Measurements from ENCODE around the gene IGF2R.

Gene IGF2R

DNA sequence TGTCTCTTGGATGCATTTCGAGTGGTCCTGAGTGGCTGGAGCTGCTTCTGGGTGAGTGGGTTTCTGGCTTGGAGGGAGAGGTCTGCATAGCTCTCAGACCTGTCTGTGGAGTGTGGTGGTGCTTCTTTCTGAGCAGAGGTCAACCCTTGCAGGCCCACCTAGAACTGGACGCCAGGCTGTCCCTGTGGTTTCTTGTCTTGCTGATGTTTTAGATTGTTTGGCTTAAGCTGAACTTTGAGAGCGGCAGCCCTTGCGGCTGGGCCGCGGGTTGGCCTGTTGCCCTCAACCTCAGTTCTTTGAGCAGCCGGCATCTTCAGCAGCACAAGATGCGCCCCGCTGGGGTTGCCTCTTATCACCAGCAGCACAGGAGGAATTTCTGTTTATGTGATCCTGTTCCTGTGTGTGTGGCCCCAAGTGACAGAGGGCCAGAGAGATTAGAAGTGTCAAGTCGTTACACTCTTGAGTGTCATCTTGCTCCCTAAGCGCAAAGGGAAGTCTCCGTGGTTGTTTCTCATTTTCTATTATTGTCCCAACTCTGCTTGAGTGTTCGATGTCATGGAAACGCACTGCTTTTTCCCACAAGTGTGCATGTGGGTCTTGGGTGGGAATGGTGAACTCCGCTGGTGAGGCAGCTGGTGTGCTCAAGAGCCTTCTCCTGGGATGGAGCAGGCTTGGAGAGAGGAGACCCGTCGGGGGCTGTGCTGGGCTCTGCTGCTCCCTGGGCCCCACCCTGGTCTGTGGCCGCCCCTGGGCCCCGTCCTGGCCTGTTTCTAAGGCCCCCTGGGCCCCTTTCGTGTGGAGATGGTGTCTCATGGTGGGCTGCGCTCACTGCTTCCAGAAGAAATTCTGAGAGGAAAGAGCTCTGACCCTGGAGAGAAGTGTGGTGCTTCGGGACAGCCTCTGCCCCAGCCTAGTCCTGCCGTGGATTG, 132.7 kb downstream of the IGF2R start:
- H3K36me3 ChIP-seq (ENCODE audit: control insufficient read depth, insufficient read depth, low read length) = peaks cover 39% of the 10 kb centered on the region
- H3K4me3 ChIP-seq (ENCODE audit: insufficient read depth, low read depth, low read length, poor library complexity, severe bottlenecking) = no peak overlapping the region
- no peak for DNase-seq
- H3K27me3 ChIP-seq (replicated peaks; ENCODE audit: control insufficient read depth, insufficient read depth, low read length, poor library complexity, severe bottlenecking) = no peaks in the 10 kb centered on the region
- no peaks in the 10 kb centered on the region for H3K9me3 ChIP-seq (ENCODE audit: control insufficient read depth, low read length)
- no peak overlapping the region for H3K27ac ChIP-seq (ENCODE audit: insufficient read depth, low read length, poor library complexity, severe bottlenecking)
- no peaks in the 10 kb centered on the region for H3K4me1 ChIP-seq (ENCODE audit: control insufficient read depth, insufficient read depth, low read length, poor library complexity, severe bottlenecking)

DNA sequence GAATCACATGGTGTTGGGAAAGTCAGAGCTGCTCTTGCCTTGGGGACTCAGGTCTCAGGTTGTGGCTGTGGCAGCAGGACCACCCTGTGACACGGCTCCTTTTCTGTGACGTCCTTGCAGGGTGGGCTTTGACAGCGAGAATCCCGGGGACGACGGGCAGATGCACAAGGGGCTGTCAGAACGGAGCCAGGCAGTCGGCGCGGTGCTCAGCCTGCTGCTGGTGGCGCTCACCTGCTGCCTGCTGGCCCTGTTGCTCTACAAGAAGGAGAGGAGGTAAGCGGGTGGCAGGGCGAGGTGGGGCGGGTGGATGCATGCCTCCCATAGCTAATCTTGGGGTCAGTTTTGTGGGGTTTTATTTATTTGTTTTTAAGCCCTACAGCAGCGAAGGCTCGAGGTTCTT, 133.5 kb downstream of the IGF2R start:
- H3K27ac ChIP-seq (ENCODE audit: insufficient read depth, low read length, poor library complexity, severe bottlenecking) = no peak overlapping the region
- no peaks in the 10 kb centered on the region for H3K4me1 ChIP-seq (ENCODE audit: control insufficient read depth, insufficient read depth, low read length, poor library complexity, severe bottlenecking)
- no peak overlapping the region for H3K4me3 ChIP-seq (ENCODE audit: insufficient read depth, low read depth, low read length, poor library complexity, severe bottlenecking)
- no peaks in the 10 kb centered on the region for H3K27me3 ChIP-seq (replicated peaks; ENCODE audit: control insufficient read depth, insufficient read depth, low read length, poor library complexity, severe bottlenecking)
- no peak for DNase-seq
- H3K9me3 ChIP-seq (ENCODE audit: control insufficient read depth, low read length) = no peaks in the 10 kb centered on the region
- H3K36me3 ChIP-seq (ENCODE audit: control insufficient read depth, insufficient read depth, low read length) = peaks cover 36% of the 10 kb centered on the region

DNA sequence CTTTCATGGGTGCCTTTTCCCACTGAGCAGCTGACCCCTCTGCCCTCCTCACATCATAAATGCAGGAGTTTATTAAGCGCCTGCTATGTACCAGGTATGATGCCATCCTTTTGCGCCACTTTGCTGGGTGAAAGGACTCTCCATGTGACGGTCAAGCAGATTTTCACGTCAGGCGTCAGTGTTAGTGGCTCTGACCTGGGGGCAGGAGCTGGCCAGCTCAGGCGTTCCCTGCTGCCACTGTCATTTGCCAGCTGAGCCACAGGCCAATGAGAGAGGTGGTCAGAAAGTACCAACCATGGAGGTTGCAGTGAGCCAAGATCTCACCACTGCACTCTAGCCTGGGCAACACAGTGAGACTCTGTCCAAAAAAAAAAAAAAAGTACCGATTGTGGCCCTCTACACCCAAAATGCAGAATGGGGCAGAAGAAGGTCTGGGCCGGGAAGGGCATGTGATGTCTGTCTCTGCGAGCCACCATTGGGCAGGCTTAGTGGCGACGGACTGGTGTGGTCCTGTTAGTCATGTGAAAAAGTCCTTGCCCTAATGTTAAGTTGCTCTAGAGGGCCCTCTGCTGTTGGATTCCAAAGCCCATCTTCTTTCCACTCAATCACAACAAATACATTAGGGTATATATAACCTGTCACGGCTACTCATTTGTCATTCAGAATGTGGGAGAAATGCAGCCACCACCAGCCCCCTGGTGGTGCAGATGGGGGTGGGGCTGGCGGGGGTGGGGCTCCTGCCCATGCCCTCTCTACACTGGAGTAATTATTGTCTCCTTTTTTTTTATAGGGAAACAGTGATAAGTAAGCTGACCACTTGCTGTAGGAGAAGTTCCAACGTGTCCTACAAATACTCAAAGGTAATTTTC, 134.3 kb downstream of the IGF2R start:
- H3K36me3 ChIP-seq (ENCODE audit: control insufficient read depth, insufficient read depth, low read length) = peaks cover 33% of the 10 kb centered on the region
- no peak for DNase-seq
- H3K27me3 ChIP-seq (replicated peaks; ENCODE audit: control insufficient read depth, insufficient read depth, low read length, poor library complexity, severe bottlenecking) = no peaks in the 10 kb centered on the region

DNA sequence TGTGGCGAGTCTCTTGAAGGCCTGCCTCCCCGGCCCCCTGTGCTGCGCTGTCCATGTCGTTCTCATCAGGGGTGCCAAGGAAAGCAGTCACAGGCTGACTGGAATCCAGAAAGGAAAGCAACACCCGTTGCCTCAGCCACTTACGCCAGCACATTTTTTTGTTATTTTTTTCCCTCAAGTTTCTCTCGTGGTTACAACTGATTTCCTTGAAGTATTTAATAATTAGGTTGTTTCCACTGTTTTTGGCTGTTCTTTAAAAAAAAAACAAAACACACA, 134.9 kb downstream of the IGF2R start:
- H3K36me3 ChIP-seq (ENCODE audit: control insufficient read depth, insufficient read depth, low read length) = peaks cover 33% of the 10 kb centered on the region
- H3K4me1 ChIP-seq (ENCODE audit: control insufficient read depth, insufficient read depth, low read length, poor library complexity, severe bottlenecking) = no peaks in the 10 kb centered on the region

More for the DNA sequence above, 134.3 kb downstream of the IGF2R start:
- Histone ChIP-seq H3K4me1 (ENCODE audit: control insufficient read depth, insufficient read depth, low read length, poor library complexity, severe bottlenecking) (no peaks in the 10 kb centered on the region), H3K4me3 (ENCODE audit: insufficient read depth, low read depth, low read length, poor library complexity, severe bottlenecking) (no peak overlapping the region), H3K27ac (ENCODE audit: insufficient read depth, low read length, poor library complexity, severe bottlenecking) (no peak overlapping the region), H3K9me3 (ENCODE audit: control insufficient read depth, low read length) (no peaks in the 10 kb centered on the region)

DNA sequence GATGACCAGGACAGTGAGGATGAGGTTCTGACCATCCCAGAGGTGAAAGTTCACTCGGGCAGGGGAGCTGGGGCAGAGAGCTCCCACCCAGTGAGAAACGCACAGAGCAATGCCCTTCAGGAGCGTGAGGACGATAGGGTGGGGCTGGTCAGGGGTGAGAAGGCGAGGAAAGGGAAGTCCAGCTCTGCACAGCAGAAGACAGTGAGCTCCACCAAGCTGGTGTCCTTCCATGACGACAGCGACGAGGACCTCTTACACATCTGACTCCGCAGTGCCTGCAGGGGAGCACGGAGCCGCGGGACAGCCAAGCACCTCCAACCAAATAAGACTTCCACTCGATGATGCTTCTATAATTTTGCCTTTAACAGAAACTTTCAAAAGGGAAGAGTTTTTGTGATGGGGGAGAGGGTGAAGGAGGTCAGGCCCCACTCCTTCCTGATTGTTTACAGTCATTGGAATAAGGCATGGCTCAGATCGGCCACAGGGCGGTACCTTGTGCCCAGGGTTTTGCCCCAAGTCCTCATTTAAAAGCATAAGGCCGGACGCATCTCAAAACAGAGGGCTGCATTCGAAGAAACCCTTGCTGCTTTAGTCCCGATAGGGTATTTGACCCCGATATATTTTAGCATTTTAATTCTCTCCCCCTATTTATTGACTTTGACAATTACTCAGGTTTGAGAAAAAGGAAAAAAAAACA, 136.1 kb downstream of the IGF2R start:
- Histone ChIP-seq H3K27me3 (replicated peaks; ENCODE audit: control insufficient read depth, insufficient read depth, low read length, poor library complexity, severe bottlenecking) (no peaks in the 10 kb centered on the region), H3K36me3 (ENCODE audit: control insufficient read depth, insufficient read depth, low read length) (peaks cover 33% of the 10 kb centered on the region), H3K27ac (ENCODE audit: insufficient read depth, low read length, poor library complexity, severe bottlenecking) (no peak overlapping the region), H3K4me1 (ENCODE audit: control insufficient read depth, insufficient read depth, low read length, poor library complexity, severe bottlenecking) (no peaks in the 10 kb centered on the region), H3K4me3 (ENCODE audit: insufficient read depth, low read depth, low read length, poor library complexity, severe bottlenecking) (no peak overlapping the region), H3K9me3 (ENCODE audit: control insufficient read depth, low read length) (no peaks in the 10 kb centered on the region)
- no peak for DNase-seq

More for the DNA sequence above, 134.9 kb downstream of the IGF2R start:
- Histone ChIP-seq H3K27me3 (replicated peaks; ENCODE audit: control insufficient read depth, insufficient read depth, low read length, poor library complexity, severe bottlenecking) (no peaks in the 10 kb centered on the region), H3K4me3 (ENCODE audit: insufficient read depth, low read depth, low read length, poor library complexity, severe bottlenecking) (no peak overlapping the region), H3K27ac (ENCODE audit: insufficient read depth, low read length, poor library complexity, severe bottlenecking) (no peak overlapping the region), H3K9me3 (ENCODE audit: control insufficient read depth, low read length) (no peaks in the 10 kb centered on the region)
- DNase-seq = no peak

DNA sequence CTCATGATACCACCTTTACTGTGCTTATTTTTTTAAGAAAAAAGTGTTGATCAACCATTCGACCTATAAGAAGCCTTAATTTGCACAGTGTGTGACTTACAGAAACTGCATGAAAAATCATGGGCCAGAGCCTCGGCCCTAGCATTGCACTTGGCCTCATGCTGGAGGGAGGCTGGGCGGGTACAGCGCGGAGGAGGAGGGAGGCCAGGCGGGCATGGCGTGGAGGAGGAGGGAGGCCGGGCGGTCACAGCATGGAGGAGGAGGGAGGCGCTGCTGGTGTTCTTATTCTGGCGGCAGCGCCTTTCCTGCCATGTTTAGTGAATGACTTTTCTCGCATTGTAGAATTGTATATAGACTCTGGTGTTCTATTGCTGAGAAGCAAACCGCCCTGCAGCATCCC, 137.1 kb downstream of the IGF2R start:
- Histone ChIP-seq H3K36me3 (ENCODE audit: control insufficient read depth, insufficient read depth, low read length) (peaks cover 33% of the 10 kb centered on the region), H3K9me3 (ENCODE audit: control insufficient read depth, low read length) (no peaks in the 10 kb centered on the region), H3K4me1 (ENCODE audit: control insufficient read depth, insufficient read depth, low read length, poor library complexity, severe bottlenecking) (no peaks in the 10 kb centered on the region), H3K27ac (ENCODE audit: insufficient read depth, low read length, poor library complexity, severe bottlenecking) (no peak overlapping the region), H3K4me3 (ENCODE audit: insufficient read depth, low read depth, low read length, poor library complexity, severe bottlenecking) (no peak overlapping the region), H3K27me3 (replicated peaks; ENCODE audit: control insufficient read depth, insufficient read depth, low read length, poor library complexity, severe bottlenecking) (no peaks in the 10 kb centered on the region)
- DNase-seq = no peak

DNA sequence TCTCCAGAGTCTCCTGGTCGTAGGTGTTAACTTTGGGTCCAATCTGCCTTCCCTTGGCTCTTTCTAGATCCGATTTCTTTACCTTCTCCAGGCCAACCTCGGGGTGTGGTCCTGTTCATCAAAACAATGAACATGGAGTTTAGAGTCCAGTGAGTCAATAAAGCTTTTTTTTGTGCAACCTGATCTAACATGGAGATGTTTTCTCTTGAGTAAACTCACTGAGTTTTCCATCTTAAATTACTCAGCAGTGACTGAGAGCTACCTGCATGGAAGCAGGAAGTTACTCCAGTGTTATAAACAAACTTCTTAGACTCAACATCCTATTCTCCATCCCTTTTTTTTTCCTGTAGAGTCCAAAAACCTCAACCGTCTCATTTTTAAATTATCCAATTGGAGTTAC, 137.8 kb downstream of the IGF2R start:
- no peaks in the 10 kb centered on the region for H3K4me1 ChIP-seq (ENCODE audit: control insufficient read depth, insufficient read depth, low read length, poor library complexity, severe bottlenecking)
- no peak for DNase-seq
- no peaks in the 10 kb centered on the region for H3K27me3 ChIP-seq (replicated peaks; ENCODE audit: control insufficient read depth, insufficient read depth, low read length, poor library complexity, severe bottlenecking)
- H3K9me3 ChIP-seq (ENCODE audit: control insufficient read depth, low read length) = no peaks in the 10 kb centered on the region
- peaks cover 33% of the 10 kb centered on the region for H3K36me3 ChIP-seq (ENCODE audit: control insufficient read depth, insufficient read depth, low read length)
- no peak overlapping the region for H3K4me3 ChIP-seq (ENCODE audit: insufficient read depth, low read depth, low read length, poor library complexity, severe bottlenecking)
- no peak overlapping the region for H3K27ac ChIP-seq (ENCODE audit: insufficient read depth, low read length, poor library complexity, severe bottlenecking)

DNA sequence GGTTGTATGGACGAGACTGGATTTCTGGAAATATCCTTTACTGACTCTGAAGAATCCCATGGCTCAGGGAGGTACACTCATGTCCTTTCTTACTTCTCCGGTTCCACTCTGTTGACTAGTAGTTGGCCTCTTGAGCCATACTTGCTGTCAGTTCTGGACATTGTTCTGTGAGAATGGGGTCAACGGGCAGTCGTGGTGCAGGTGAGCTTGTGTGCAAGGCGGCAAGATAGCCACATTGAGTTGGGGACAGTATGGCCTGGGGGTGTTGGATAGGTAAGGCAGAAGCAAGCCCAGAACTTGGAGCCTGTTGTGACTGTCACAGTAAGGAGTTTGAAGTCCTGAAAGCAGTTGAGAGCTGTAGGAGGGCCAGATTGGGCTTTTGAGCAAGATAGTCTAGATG, 139.2 kb downstream of the IGF2R start:
- Histone ChIP-seq H3K36me3 (ENCODE audit: control insufficient read depth, insufficient read depth, low read length) (peaks cover 22% of the 10 kb centered on the region), H3K27ac (ENCODE audit: insufficient read depth, low read length, poor library complexity, severe bottlenecking) (no peak overlapping the region), H3K9me3 (ENCODE audit: control insufficient read depth, low read length) (no peaks in the 10 kb centered on the region), H3K27me3 (replicated peaks; ENCODE audit: control insufficient read depth, insufficient read depth, low read length, poor library complexity, severe bottlenecking) (no peaks in the 10 kb centered on the region), H3K4me1 (ENCODE audit: control insufficient read depth, insufficient read depth, low read length, poor library complexity, severe bottlenecking) (no peaks in the 10 kb centered on the region), H3K4me3 (ENCODE audit: insufficient read depth, low read depth, low read length, poor library complexity, severe bottlenecking) (no peak overlapping the region)
- DNase-seq = no peak

DNA sequence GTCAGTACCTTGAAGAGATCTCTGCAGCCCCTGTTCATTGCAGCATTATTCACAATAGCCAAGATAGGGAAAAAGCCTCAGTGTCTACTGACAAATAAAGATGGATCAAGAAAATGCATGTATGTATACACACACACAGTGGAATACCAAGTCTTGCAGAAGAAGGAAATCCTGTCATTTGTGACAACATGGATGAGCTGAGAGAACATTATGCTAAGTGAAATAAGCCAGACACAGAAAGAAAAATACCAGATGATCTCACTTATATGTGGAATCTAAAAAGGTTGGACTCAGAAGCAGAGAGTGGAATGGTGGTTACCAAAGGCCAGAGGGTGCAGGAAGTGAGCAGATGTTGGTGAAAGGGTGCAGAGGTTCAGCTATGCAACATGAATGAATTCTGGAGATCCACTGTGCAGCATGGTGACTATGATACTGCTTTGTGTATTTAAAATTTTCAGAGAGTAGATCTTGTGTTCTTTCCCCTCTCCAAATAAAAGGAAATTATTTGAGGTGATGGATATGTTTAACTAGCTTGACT, 141.8 kb downstream of the IGF2R start:
- Histone ChIP-seq H3K27ac (ENCODE audit: insufficient read depth, low read length, poor library complexity, severe bottlenecking) (no peak overlapping the region), H3K4me1 (ENCODE audit: control insufficient read depth, insufficient read depth, low read length, poor library complexity, severe bottlenecking) (no peaks in the 10 kb centered on the region), H3K4me3 (ENCODE audit: insufficient read depth, low read depth, low read length, poor library complexity, severe bottlenecking) (no peak overlapping the region), H3K27me3 (replicated peaks; ENCODE audit: control insufficient read depth, insufficient read depth, low read length, poor library complexity, severe bottlenecking) (no peaks in the 10 kb centered on the region), H3K9me3 (ENCODE audit: control insufficient read depth, low read length) (no peaks in the 10 kb centered on the region), H3K36me3 (ENCODE audit: control insufficient read depth, insufficient read depth, low read length) (no peaks in the 10 kb centered on the region)
- DNase-seq = no peak
